WTC11 (cell line): ENCODE results near the gene CPPED1. TPM values are rescaled to one million over a fixed set of nuclear protein-coding genes. Genes with fewer than 3 reads are reported as not detected.

ENCODE experiments used
- ATAC-seq: fragments of 200-7000 bp; cut with Tn5 transposase; 2 replicates; pipeline ENCODE4 v1.10.0; 2021; ENCODE audit warnings: mild to moderate bottlenecking, moderate library complexity
- CTCF ChIA-PET: fragments of 300-600 bp; sonication (Branson Sonifier 250); formaldehyde crosslinking; loops from one replicate; lab custom pipeline; 2021; ENCODE audit warnings: antibody characterized with exemption; lab: Charles Lee
- POLR2A ChIA-PET: fragments of 350-600 bp; sonication (Branson Sonifier 250); formaldehyde crosslinking; loops from one replicate; lab custom pipeline; 2021; ENCODE audit warnings: antibody characterized with exemption; lab: Charles Lee
- DNase-seq: peaks from one replicate; pipeline ENCODE4 v3.0.0; 2021; ENCODE audit warnings: low spot score
- H3K27ac Mint-ChIP-seq: 2 replicates; pipeline ENCODE4 v1.8.0; 2021; ENCODE audit warnings: mixed read lengths
- H3K27me3 Mint-ChIP-seq: 2 replicates; pipeline ENCODE4 v1.8.0; 2021; ENCODE audit warnings: low read depth, mild to moderate bottlenecking, moderate library complexity, mixed read lengths
- H3K36me3 Mint-ChIP-seq: 2 replicates; pipeline ENCODE4 v1.8.0; 2021; ENCODE audit warnings: mixed read lengths
- H3K4me1 Mint-ChIP-seq: 2 replicates; pipeline ENCODE4 v1.8.0; 2022; ENCODE audit warnings: mixed read lengths
- H3K4me3 Mint-ChIP-seq: 2 replicates; pipeline ENCODE4 v1.8.0; 2021; ENCODE audit warnings: mild to moderate bottlenecking, moderate library complexity, mixed read lengths
- H3K9me3 Mint-ChIP-seq: 2 replicates; pipeline ENCODE4 v1.8.0; 2021; ENCODE audit warnings: mixed read lengths
- ATF1 ChIP-seq: sonication (generic); formaldehyde crosslinking; IDR thresholded peaks from 2 replicates; pipeline ENCODE4 v1.8.1; 2023; ENCODE audit warnings: mild to moderate bottlenecking, moderate library complexity, missing genetic modification reagents
- CREB1 ChIP-seq: sonication (generic); formaldehyde crosslinking; IDR thresholded peaks from 2 replicates; pipeline ENCODE4 v1.8.0; 2023; ENCODE audit warnings: mild to moderate bottlenecking, missing genetic modification reagents
- ELF4 ChIP-seq: sonication (generic); formaldehyde crosslinking; IDR thresholded peaks from 2 replicates; pipeline ENCODE4 v1.8.1; 2022; ENCODE audit warnings: low read depth, mild to moderate bottlenecking, moderate library complexity, missing genetic modification reagents
- ERG ChIP-seq: fragments of 250-450 bp; sonication (Bioruptor Pico); IDR thresholded peaks from 2 replicates; pipeline ENCODE4 v1.8.0; 2021; ENCODE audit warnings: mild to moderate bottlenecking
- HMGA2 ChIP-seq: fragments of 250-450 bp; sonication (Bioruptor Pico); IDR thresholded peaks from 2 replicates; pipeline ENCODE4 v1.4.0; 2021; ENCODE audit warnings: mild to moderate bottlenecking, moderate library complexity
- IRF1 ChIP-seq: sonication (generic); formaldehyde crosslinking; IDR thresholded peaks from 2 replicates; pipeline ENCODE4 v1.8.0; 2023; ENCODE audit warnings: missing genetic modification reagents
- MLX ChIP-seq: sonication (generic); formaldehyde crosslinking; IDR thresholded peaks from 2 replicates; pipeline ENCODE4 v1.8.1; 2023; ENCODE audit warnings: mild to moderate bottlenecking, missing genetic modification reagents, moderate library complexity
- NR3C1 ChIP-seq: sonication (generic); formaldehyde crosslinking; conservative IDR thresholded peaks from 2 replicates; pipeline ENCODE4 v1.8.1; 2023; ENCODE audit warnings: low read depth, mild to moderate bottlenecking, missing genetic modification reagents
- RORB ChIP-seq: fragments of 250-450 bp; sonication (Bioruptor Pico); IDR thresholded peaks from 2 replicates; pipeline ENCODE4 v1.9.0; 2021; ENCODE audit warnings: mild to moderate bottlenecking
- TP53 ChIP-seq: sonication (generic); formaldehyde crosslinking; IDR thresholded peaks from 2 replicates; pipeline ENCODE4 v1.8.1; 2023; ENCODE audit warnings: mild to moderate bottlenecking, missing genetic modification reagents
- ZNF121 ChIP-seq: sonication (generic); formaldehyde crosslinking; IDR thresholded peaks from 2 replicates; pipeline ENCODE4 v1.8.0; 2023; ENCODE audit warnings: missing genetic modification reagents
- ZNF317 ChIP-seq: sonication (generic); formaldehyde crosslinking; IDR thresholded peaks from 2 replicates; pipeline ENCODE4 v1.8.1; 2023; ENCODE audit warnings: low read depth, mild to moderate bottlenecking, moderate library complexity, missing genetic modification reagents, borderline replicate concordance
- ZNF423 ChIP-seq: fragments of 250-450 bp; sonication (Bioruptor Pico); IDR thresholded peaks from 2 replicates; pipeline ENCODE4 v2.1.2; 2022; ENCODE audit warnings: mild to moderate bottlenecking, moderate library complexity
- ZNF425 ChIP-seq: fragments of 250-450 bp; sonication (Bioruptor Pico); conservative IDR thresholded peaks from 2 replicates; pipeline ENCODE4 v1.9.0; 2021; ENCODE audit warnings: mild to moderate bottlenecking
- ZNF671 ChIP-seq: fragments of 250-450 bp; sonication (Bioruptor Pico); IDR thresholded peaks from 2 replicates; pipeline ENCODE4 v1.8.0; 2021; ENCODE audit warnings: mild to moderate bottlenecking
- total RNA-seq: library from RNA; stranded (reverse); gene quantifications from 3 replicates; pipeline ENCODE4 v1.2.3, GENCODE V29; 2021
- TF ChIP-seq, protein P1 (sequence below): sonication (generic); formaldehyde crosslinking; IDR thresholded peaks from 2 replicates; pipeline ENCODE4 v1.8.0; 2022; ENCODE audit warnings: mild to moderate bottlenecking, missing genetic modification reagents
- TF ChIP-seq, protein P2 (sequence below): sonication (generic); formaldehyde crosslinking; IDR thresholded peaks from 2 replicates; pipeline ENCODE4 v1.8.1; 2022; ENCODE audit warnings: missing genetic modification reagents, borderline replicate concordance

Gene CPPED1
- total RNA-seq, 1 experiment from 2014 or later: 8.8 TPM

DNA sequence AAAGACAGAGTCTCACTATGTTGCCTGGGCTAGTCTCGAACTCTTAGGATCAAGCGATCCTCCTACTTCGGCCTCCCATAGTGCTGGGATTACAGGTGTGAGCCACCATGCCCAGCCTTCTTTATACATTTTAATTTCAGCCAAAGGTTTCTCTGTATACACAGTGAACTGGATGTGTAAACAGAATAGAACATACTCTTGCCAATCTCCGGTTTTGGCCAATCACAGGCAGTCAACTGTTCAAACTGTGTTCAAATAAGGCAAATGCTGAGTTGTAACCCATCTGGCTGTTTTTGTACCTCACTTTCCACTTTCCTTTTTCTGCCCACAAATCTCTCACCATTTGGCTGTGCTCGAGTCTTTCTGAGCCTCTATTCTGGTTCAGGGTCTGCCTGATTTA is 108.2 kb downstream of the CPPED1 start:
- no peak for TF ChIP-seq ZNF425 (CRISPR knock-in tag)
- TF ChIP-seq ZNF423 (CRISPR knock-in tag): no peak
- TF ChIP-seq ERG (CRISPR knock-in tag): no peak
- TF ChIP-seq ELF4: no peak
- no peak for TF ChIP-seq RORB
- TF ChIP-seq ZNF317 (CRISPR knock-in tag): no peak
- TF ChIP-seq, protein P1, sequence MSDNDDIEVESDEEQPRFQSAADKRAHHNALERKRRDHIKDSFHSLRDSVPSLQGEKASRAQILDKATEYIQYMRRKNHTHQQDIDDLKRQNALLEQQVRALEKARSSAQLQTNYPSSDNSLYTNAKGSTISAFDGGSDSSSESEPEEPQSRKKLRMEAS (CRISPR knock-in tag): no peak
- ATAC-seq: no peak
- POLR2A ChIA-PET: no interaction called here
- CTCF ChIA-PET: no interaction called here
- no peak for DNase-seq
- H3K4me1 Mint-ChIP-seq: peaks cover 11% of the 10 kb centered on the region
- no peak overlapping the region for H3K27ac Mint-ChIP-seq
- peaks cover 3% of the 10 kb centered on the region for H3K9me3 Mint-ChIP-seq
- no peaks in the 10 kb centered on the region for H3K27me3 Mint-ChIP-seq
- no peak overlapping the region for H3K4me3 Mint-ChIP-seq
- no peaks in the 10 kb centered on the region for H3K36me3 Mint-ChIP-seq

- no peak for TF ChIP-seq IRF1 (CRISPR knock-in tag)
- TF ChIP-seq ZNF671 (CRISPR knock-in tag): no peak
- TF ChIP-seq CREB1 (CRISPR knock-in tag): no peak
- no peak for TF ChIP-seq TP53 (CRISPR knock-in tag)
- no peak for TF ChIP-seq HMGA2 (CRISPR knock-in tag)
- TF ChIP-seq ZNF121: no peak
- TF ChIP-seq ERG (CRISPR knock-in tag): no peak
- no peak for TF ChIP-seq NR3C1 (CRISPR knock-in tag)
- TF ChIP-seq ATF1 (CRISPR knock-in tag): no peak
- TF ChIP-seq ZNF425 (CRISPR knock-in tag): no peak
- TF ChIP-seq MLX (CRISPR knock-in tag): no peak
- TF ChIP-seq, protein P2, sequence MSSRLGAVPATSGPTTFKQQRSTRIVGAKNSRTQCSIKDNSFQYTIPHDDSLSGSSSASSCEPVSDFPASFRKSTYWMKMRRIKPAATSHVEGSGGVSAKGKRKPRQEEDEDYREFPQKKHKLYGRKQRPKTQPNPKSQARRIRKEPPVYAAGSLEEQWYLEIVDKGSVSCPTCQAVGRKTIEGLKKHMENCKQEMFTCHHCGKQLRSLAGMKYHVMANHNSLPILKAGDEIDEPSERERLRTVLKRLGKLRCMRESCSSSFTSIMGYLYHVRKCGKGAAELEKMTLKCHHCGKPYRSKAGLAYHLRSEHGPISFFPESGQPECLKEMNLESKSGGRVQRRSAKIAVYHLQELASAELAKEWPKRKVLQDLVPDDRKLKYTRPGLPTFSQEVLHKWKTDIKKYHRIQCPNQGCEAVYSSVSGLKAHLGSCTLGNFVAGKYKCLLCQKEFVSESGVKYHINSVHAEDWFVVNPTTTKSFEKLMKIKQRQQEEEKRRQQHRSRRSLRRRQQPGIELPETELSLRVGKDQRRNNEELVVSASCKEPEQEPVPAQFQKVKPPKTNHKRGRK (CRISPR knock-in tag): no peak
- Mint-ChIP-seq H3K4me1 (peaks cover 11% of the 10 kb centered on the region), H3K4me3 (no peak overlapping the region), H3K36me3 (no peaks in the 10 kb centered on the region), H3K9me3 (no peaks in the 10 kb centered on the region; the same call in 1 of the 2 replicates), H3K27ac (no peak overlapping the region), H3K27me3 (no peaks in the 10 kb centered on the region)
- ATAC-seq (no peak), DNase-seq (no peak)
- POLR2A ChIA-PET: interaction anchor here (0.6 kb wide), 2 partner anchors 10 to 419 kb away, joined by 3 read pairs; no protein-coding TSS in a partner anchor
- CTCF ChIA-PET: interaction anchor here (1.4 kb wide), 1 partner anchor 595 kb away, joined by 3 read pairs; no protein-coding TSS in a partner anchor
Observed at GRCh38 chr16:12690024-12690423, 113.7 kb downstream of the CPPED1 start.
